RWPE1 (cell line): ENCODE results near the gene CTNNBL1.

Source experiments
- CTCF ChIA-PET: fragments of 350-600 bp; sonication (Branson Sonifier 250); formaldehyde crosslinking; extraction: SDS; loops from one replicate; lab custom pipeline; 2021; lab: Yijun Ruan, JAX
- POLR2A ChIA-PET: fragments of 400-600 bp; formaldehyde crosslinking; extraction: SDS; loops from one replicate; lab custom pipeline; 2020; ENCODE audit warnings: antibody characterized with exemption; ENCODE audit not compliant: low non-redundant PET; lab: Yijun Ruan, JAX
- DNase-seq: peaks from one replicate; pipeline ENCODE4 v3.0.0; 2012; ENCODE audit warnings: low spot score
- H3K27ac ChIP-seq: fragments of 450-650 bp; 2 replicates; pipeline ENCODE4 v1.5.1; 2017
- CTCF ChIP-seq: fragments of 450-650 bp; conservative IDR thresholded peaks from 2 replicates; pipeline ENCODE4 v1.5.1; 2017; ENCODE audit warnings: low read depth, mild to moderate bottlenecking

The CTNNBL1 gene

GRCh38 chr20:37882961-37883712 lies 189.3 kb downstream of the CTNNBL1 start:
- no peak for TF ChIP-seq CTCF
- DNase-seq, result no peak
- POLR2A ChIA-PET, result no interaction called here
- H3K27ac ChIP-seq, result no peak overlapping the region
- CTCF ChIA-PET, result interaction anchor here (0.6 to 1.4 kb wide), 2 partner anchors 319 to 779 kb away, joined by 3 read pairs; no protein-coding TSS in a partner anchor

- DNase-seq, result no peak
- H3K27ac ChIP-seq, result no peak overlapping the region
- no peak for TF ChIP-seq CTCF
- POLR2A ChIA-PET, result no interaction called here
- CTCF ChIA-PET, result no interaction called here
Measured at GRCh38 chr20:37885042-37885441, 191.2 kb downstream of the CTNNBL1 start.

- no peak overlapping the region for H3K27ac ChIP-seq
- CTCF ChIA-PET, result interaction anchor here (0.6 kb wide), 1 partner anchor 133 kb away, joined by 6 read pairs; no protein-coding TSS in a partner anchor
- DNase-seq, result no peak
- POLR2A ChIA-PET, result no interaction called here
- TF ChIP-seq CTCF, result no peak
Measured at GRCh38 chr20:37885593-37886503, 192.0 kb downstream of the CTNNBL1 start.

GRCh38 chr20:37886851-37887297 lies 193.0 kb downstream of the CTNNBL1 start:
- CTCF ChIA-PET, result no interaction called here
- POLR2A ChIA-PET, result no interaction called here
- no peak for DNase-seq
- TF ChIP-seq CTCF, result no peak
- no peak overlapping the region for H3K27ac ChIP-seq

- DNase-seq, result no peak
- CTCF ChIA-PET, result interaction anchor here (0.5 kb wide), 1 partner anchor 766 kb away, joined by 3 read pairs; no protein-coding TSS in a partner anchor
- POLR2A ChIA-PET, result interaction anchor here (0.6 kb wide), 1 partner anchor 10 kb away, joined by 4 read pairs; no protein-coding TSS in a partner anchor
- no peak for TF ChIP-seq CTCF
- H3K27ac ChIP-seq, result no peak overlapping the region
Measured at GRCh38 chr20:37888641-37889040, 194.8 kb downstream of the CTNNBL1 start.

- POLR2A ChIA-PET, result no interaction called here
- TF ChIP-seq CTCF, result no peak
- H3K27ac ChIP-seq, result no peak overlapping the region
- CTCF ChIA-PET, result no interaction called here
- no peak for DNase-seq
Measured at GRCh38 chr20:37890108-37890507, 196.3 kb downstream of the CTNNBL1 start.
